DND-41 (cell line): ENCODE data around the gene DYNLT2.

Experiments
- ATAC-seq: fragments of 200-7000 bp; cut with Tn5 transposase; 3 replicates; pipeline ENCODE4 v1.9.1; 2021; ENCODE audit warnings: low read depth; ENCODE audit not compliant: insufficient read depth
- DNase-seq: peaks from one replicate; pipeline ENCODE4 v3.0.0-alpha.2; 2020
- H2AFZ ChIP-seq: 2 replicates; pipeline ENCODE4 v1.6.0; 2012; ENCODE audit warnings: low read depth, low read length
- H3K27ac ChIP-seq: 2 replicates; pipeline ENCODE4 v1.5.1; 2012; ENCODE audit warnings: low read length, inconsistent platforms
- H3K27me3 ChIP-seq: fragments of 200-600 bp; sonication (generic); 2 replicates; pipeline ENCODE4 v1.6.0; 2012; ENCODE audit warnings: low read length, mild to moderate bottlenecking, inconsistent platforms; ENCODE audit not compliant: insufficient read depth, poor library complexity
- H3K36me3 ChIP-seq: 2 replicates; pipeline ENCODE4 v1.5.1; 2012; ENCODE audit warnings: low read length, inconsistent platforms; ENCODE audit not compliant: insufficient read depth
- H3K4me1 ChIP-seq: 2 replicates; pipeline ENCODE4 v1.5.1; 2012; ENCODE audit warnings: mild to moderate bottlenecking, low read length; ENCODE audit not compliant: insufficient read depth
- H3K4me2 ChIP-seq: 2 replicates; pipeline ENCODE4 v1.6.0; 2012; ENCODE audit warnings: mild to moderate bottlenecking, moderate library complexity, low read length, inconsistent platforms; ENCODE audit not compliant: insufficient read depth
- H3K4me3 ChIP-seq, 2 experiments: fragments of 200-600 bp in 1 of 2; shearing (Covaris generic) in 1 of 2; 2 replicates each; pipeline ENCODE4 v1.5.1; 2012 to 2016; ENCODE audit warnings: inconsistent platforms in 2 of 2, low read length in 2 of 2, mild to moderate bottlenecking in 2 of 2, low read depth in 1 of 2, moderate library complexity in 1 of 2
- H3K79me2 ChIP-seq: 2 replicates; pipeline ENCODE4 v1.6.0; 2012; ENCODE audit warnings: low read length, inconsistent platforms; ENCODE audit not compliant: insufficient read depth
- H3K9ac ChIP-seq: 2 replicates; pipeline ENCODE4 v1.6.0; 2012; ENCODE audit warnings: low read depth, mild to moderate bottlenecking, inconsistent platforms, low read length, moderate library complexity
- H3K9me3 ChIP-seq: 2 replicates; pipeline ENCODE4 v1.5.1; 2012; ENCODE audit warnings: low read length, moderate library complexity, mild to moderate bottlenecking, inconsistent platforms; ENCODE audit not compliant: insufficient read depth, severe bottlenecking
- H4K20me1 ChIP-seq: 2 replicates; pipeline ENCODE4 v1.6.0; 2012; ENCODE audit warnings: low read length; ENCODE audit not compliant: insufficient read depth
- EZH2 ChIP-seq: IDR thresholded peaks from 3 replicates; pipeline ENCODE4 v1.6.1; 2012; ENCODE audit warnings: borderline replicate concordance, low read depth, mild to moderate bottlenecking, moderate library complexity, low read length, inconsistent platforms; ENCODE audit not compliant: severe bottlenecking
- TF ChIP-seq, protein P1 (sequence below): IDR thresholded peaks from 2 replicates; pipeline ENCODE4 v1.5.1; 2012; ENCODE audit warnings: borderline replicate concordance, low read length, moderate library complexity, mild to moderate bottlenecking; ENCODE audit not compliant: poor library complexity, severe bottlenecking; ENCODE audit errors: extremely low read depth

Gene DYNLT2

DNA sequence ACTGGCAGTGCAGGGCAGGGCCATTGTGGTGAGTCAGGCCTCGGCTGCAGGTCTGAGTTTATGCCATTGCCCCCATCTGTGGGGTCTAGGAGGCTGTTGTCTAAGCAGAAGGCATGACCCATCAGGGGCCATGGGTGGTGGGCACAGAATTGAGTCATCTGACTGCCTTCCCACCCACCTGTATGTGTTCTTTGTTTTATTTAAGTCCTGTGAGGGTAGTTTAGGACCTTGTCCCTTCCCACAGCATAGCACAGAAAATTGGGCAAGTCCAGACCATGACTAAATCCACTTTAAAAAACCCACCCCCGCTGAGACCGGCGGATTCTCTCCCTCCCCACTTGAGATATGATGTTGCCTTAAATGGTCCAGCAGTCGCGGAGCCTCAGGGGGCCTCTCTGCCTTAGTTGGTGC, 40.4 kb upstream of the DYNLT2 start:
- H3K79me2 ChIP-seq, result no peaks in the 10 kb centered on the region
- peaks cover 7% of the 10 kb centered on the region; the same call in 1 of the 2 replicates for H4K20me1 ChIP-seq
- ATAC-seq (no peak), DNase-seq (peak; percentile 2)
- no peaks in the 10 kb centered on the region for H3K9me3 ChIP-seq
- H3K27ac ChIP-seq, result no peak overlapping the region
- H3K4me3 ChIP-seq, result no peak overlapping the region
- H3K4me1 ChIP-seq, result peaks cover 58% of the 10 kb centered on the region
- no peak overlapping the region for H3K9ac ChIP-seq
- no peaks in the 10 kb centered on the region for H3K36me3 ChIP-seq
- TF ChIP-seq, protein P1, sequence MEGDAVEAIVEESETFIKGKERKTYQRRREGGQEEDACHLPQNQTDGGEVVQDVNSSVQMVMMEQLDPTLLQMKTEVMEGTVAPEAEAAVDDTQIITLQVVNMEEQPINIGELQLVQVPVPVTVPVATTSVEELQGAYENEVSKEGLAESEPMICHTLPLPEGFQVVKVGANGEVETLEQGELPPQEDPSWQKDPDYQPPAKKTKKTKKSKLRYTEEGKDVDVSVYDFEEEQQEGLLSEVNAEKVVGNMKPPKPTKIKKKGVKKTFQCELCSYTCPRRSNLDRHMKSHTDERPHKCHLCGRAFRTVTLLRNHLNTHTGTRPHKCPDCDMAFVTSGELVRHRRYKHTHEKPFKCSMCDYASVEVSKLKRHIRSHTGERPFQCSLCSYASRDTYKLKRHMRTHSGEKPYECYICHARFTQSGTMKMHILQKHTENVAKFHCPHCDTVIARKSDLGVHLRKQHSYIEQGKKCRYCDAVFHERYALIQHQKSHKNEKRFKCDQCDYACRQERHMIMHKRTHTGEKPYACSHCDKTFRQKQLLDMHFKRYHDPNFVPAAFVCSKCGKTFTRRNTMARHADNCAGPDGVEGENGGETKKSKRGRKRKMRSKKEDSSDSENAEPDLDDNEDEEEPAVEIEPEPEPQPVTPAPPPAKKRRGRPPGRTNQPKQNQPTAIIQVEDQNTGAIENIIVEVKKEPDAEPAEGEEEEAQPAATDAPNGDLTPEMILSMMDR, result no peak
- TF ChIP-seq EZH2, result no peak
- H3K27me3 ChIP-seq, result peaks cover 12% of the 10 kb centered on the region
- H3K4me2 ChIP-seq, result no peak overlapping the region
- no peak overlapping the region for H2AFZ ChIP-seq

DNA sequence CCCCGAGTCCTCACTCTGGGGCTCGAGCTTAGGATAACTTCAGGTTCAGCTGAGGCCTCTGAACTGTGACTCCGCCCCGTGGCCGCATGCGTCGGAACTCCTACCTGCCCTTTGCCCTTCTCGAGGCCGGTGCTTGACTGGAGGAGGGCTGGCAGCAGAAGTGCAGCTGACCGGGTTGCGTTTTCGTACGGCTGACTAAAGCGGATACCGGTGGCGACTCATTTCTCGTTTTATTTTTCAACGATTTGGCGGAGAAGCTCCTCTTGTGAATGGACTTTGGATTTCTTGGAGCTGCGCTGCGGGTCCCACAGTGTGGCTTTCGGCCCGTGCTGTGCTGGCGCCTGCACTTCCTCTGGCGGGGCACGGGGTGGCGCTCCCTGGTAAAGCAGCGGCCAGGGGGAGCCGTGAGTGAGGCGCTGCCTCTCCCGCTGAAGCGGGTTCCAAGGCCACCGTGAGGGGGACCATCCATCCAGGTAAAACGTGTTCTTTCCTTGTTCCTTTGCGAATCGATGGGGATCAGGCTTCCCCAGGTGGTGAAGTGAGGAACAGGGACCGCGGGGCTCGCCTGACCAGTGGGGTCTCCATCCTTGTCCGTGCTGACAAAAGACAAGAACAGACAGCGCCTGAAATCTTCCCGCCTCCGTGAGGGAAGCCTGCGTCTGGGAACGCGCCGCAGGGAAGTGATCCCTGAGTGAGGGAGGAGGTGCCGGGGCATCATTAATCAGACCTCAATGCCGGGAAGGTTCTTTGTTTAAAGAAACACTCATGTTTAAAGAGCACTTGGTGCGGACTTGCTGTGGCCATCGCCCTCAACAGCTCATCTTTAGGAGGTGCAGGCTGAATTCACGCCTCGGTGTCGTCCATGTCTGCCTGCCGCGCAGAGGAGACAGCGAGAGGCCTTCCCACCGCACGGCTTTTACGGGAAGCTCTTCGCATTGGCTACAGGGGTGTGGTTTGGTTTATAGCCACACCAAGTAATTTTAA, 38.9 kb upstream of the DYNLT2 start:
- Histone ChIP-seq H3K27ac (no peak overlapping the region), H4K20me1 (peaks cover 13% of the 10 kb centered on the region; the same call in 1 of the 2 replicates), H3K9me3 (no peaks in the 10 kb centered on the region), H3K4me1 (peaks cover 47% of the 10 kb centered on the region), H3K36me3 (no peaks in the 10 kb centered on the region), H3K27me3 (peaks cover 12% of the 10 kb centered on the region), H2AFZ (no peak overlapping the region), H3K79me2 (no peaks in the 10 kb centered on the region), H3K4me2 (peak overlapping the region; percentile 46; the same call in 1 of the 2 replicates), H3K9ac (no peak overlapping the region), H3K4me3 (no peak overlapping the region)
- TF ChIP-seq, protein P1, result peak; percentile 94
- no peak for TF ChIP-seq EZH2
- ATAC-seq, result peak; percentile 55
- DNase-seq, result peak; percentile 65

DNA sequence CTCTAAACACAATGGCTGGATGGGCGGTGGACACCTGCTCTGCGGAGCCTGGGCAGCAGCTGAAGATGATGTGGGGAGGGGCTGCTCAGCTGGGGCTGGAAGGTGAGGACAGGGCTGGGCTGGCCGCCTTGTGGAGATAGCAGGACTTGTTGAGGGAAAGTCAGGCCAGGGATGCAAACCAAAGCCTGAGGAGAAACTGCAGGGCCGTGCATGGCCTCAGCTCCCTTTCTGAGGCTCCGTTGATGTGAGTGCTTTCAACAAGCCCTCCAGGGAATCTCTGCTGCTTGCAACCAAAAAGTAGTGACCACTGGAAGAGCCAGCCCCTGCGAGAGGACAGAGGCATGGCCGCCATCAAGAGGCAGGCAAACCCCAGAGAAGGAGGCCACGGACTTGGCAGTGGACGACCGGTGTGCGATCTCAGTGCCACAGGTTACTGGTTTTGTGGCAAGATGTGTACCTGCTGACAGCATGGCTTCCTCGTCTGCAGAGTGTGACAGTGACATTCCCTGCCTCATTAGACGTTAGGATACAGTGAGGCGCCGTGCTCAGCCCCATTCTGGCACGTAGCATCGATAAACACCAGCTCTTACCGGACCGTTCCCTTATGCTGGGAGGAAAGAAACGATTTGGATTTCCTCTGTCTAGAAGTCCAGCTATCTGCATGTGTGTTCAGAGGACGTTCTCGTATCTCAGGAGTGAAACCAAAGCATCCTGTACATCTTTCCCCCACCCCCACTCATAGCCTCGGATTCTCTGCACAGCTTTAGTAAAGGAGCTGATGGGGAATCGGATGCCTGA, 38.0 kb upstream of the DYNLT2 start:
- TF ChIP-seq EZH2, result no peak
- TF ChIP-seq, protein P1, result no peak
- no peak overlapping the region for H3K4me3 ChIP-seq
- peaks cover 13% of the 10 kb centered on the region; the same call in 1 of the 2 replicates for H4K20me1 ChIP-seq
- H3K4me1 ChIP-seq, result peaks cover 39% of the 10 kb centered on the region
- H3K27ac ChIP-seq, result no peak overlapping the region
- H3K9me3 ChIP-seq, result no peaks in the 10 kb centered on the region
- no peaks in the 10 kb centered on the region for H3K79me2 ChIP-seq
- H3K9ac ChIP-seq, result no peak overlapping the region
- no peaks in the 10 kb centered on the region for H3K36me3 ChIP-seq
- H3K27me3 ChIP-seq, result peaks cover 12% of the 10 kb centered on the region
- DNase-seq, result no peak
- H3K4me2 ChIP-seq, result peak overlapping the region; percentile 46; the same call in 1 of the 2 replicates
- no peak for ATAC-seq
- no peak overlapping the region for H2AFZ ChIP-seq
